HFF-Myc (cell line): ENCODE results near the gene ANK3.

Experiments used
- DNase-seq: peaks from one replicate; pipeline ENCODE4 v3.0.0-alpha.2; 2011; ENCODE audit warnings: low read depth; ENCODE audit errors: extremely low read depth
- H3K4me3 ChIP-seq: replicated peaks from 2 replicates; pipeline ENCODE4 v1.5.1; 2011; ENCODE audit warnings: low read depth, mild to moderate bottlenecking, control low read depth, low read length
- TF ChIP-seq, protein P1 (sequence below): IDR thresholded peaks from 2 replicates; pipeline ENCODE4 v1.5.1; 2012; ENCODE audit warnings: mild to moderate bottlenecking, low read depth, low read length, control low read depth; ENCODE audit errors: missing control alignments

Gene ANK3

GRCh38 chr10:60320666-60321065, 69.0 kb downstream of the ANK3 start:
- H3K4me3 ChIP-seq = no peak overlapping the region
- TF ChIP-seq, protein P1, sequence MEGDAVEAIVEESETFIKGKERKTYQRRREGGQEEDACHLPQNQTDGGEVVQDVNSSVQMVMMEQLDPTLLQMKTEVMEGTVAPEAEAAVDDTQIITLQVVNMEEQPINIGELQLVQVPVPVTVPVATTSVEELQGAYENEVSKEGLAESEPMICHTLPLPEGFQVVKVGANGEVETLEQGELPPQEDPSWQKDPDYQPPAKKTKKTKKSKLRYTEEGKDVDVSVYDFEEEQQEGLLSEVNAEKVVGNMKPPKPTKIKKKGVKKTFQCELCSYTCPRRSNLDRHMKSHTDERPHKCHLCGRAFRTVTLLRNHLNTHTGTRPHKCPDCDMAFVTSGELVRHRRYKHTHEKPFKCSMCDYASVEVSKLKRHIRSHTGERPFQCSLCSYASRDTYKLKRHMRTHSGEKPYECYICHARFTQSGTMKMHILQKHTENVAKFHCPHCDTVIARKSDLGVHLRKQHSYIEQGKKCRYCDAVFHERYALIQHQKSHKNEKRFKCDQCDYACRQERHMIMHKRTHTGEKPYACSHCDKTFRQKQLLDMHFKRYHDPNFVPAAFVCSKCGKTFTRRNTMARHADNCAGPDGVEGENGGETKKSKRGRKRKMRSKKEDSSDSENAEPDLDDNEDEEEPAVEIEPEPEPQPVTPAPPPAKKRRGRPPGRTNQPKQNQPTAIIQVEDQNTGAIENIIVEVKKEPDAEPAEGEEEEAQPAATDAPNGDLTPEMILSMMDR = no peak
- no peak for DNase-seq

DNA sequence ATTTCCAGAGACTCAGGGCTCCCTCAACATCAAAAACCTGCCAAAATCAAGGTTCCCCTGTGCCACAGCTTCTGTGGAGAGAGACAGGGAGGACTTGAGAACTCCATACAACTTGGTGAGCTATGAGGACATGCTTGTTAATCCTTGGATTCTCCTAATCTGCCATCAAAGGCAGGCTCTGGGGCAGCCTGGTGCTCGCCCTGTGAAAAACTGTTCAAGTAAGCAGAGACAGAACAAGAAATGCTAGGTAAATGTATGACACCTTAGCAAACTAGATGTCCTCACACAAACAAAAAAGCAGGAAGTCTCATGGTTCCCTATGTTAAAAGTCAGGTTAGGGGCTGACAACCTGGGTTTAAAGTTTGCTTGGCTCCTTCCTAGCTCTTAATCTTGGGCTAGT, 73.6 kb downstream of the ANK3 start:
- H3K4me3 ChIP-seq = no peak overlapping the region
- TF ChIP-seq, protein P1 = no peak
- DNase-seq = no peak

DNA sequence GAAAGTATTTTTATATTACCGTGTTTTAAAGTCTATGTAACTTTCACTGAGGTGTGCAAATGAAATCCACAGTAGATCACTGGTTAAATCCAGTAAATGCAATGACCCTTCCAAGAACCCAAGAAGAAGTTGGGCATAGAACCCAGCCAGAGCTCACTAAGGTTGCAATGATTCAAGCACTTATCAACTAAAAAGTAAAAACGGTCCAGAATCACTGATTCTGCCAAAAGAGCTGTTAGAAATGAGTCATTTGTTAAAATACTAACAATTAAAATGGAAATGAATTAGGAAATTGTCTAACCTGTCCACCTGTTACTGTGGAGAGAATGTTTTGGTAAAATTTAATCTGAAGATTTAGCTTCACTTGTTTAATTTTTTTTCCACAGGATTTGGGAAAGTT, 74.4 kb downstream of the ANK3 start:
- TF ChIP-seq, protein P1 = no peak
- no peak overlapping the region for H3K4me3 ChIP-seq

GRCh38 chr10:60314069-60314940, 75.4 kb downstream of the ANK3 start:
- TF ChIP-seq, protein P1 = no peak
- peak; percentile 64 for DNase-seq
- no peak overlapping the region for H3K4me3 ChIP-seq

More for the DNA sequence above, 74.4 kb downstream of the ANK3 start:
- DNase-seq = no peak

DNA sequence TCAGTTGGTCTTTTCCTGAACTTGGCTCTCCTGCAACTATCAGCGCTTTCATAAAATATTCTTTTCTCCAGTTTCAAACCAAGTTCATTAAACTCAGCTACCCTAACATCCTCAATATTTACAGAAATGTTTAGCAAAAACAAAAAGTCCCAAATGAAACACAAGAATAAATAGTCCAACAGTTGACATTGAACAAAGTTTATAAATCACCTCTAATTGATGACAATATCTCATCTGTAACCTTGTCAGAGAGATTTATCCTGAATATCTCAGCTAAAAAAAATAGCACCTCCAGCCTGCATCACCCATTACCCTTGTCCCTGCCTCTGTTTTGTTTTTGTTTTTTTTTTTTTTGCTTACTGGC, 76.1 kb downstream of the ANK3 start:
- TF ChIP-seq, protein P1 = no peak
- DNase-seq = no peak
- no peak overlapping the region for H3K4me3 ChIP-seq

DNA sequence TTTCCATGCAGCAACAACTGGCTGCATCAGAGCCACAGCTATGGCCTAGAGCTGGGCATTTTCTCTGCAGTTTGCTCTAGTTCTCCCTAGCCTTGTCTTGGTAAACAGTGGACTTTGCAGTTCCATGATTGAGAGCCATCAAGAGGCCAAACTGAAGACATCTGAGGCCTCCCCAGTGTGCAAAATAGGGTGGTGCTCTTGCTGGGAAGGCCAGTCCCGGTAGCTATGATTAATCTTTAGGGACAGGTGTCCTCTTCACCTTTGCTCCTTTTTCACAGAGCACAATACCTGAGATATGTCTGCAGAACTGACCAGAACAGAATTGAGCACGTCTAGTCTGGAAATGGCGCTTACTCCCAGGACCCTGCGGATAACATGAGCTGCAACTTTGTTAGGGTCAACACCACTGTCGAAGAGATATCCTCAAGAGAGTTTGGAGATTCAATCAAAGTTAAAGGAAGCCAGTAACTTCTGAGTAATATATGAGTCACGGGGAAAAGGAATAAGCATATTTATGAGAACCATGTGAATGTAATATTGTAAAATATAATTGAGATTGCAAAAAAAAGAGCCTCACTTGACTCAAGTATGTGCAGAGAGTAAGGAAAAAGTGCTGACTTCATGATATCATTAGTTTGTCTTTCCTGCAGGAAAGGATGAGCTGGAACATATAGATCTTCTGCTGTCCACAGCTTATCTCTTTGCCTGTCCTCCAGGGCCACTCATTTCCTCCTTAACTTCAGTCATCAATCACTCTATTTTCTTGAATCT, 76.7 kb downstream of the ANK3 start:
- TF ChIP-seq, protein P1 = no peak
- DNase-seq = peak; percentile 32
- H3K4me3 ChIP-seq = no peak overlapping the region
